MM.1S (cell line): ENCODE results near the gene ZBTB39.

Experiments
- CTCF ChIP-seq: fragments of 300-600 bp; sonication (generic); IDR thresholded peaks from 2 replicates; pipeline ENCODE4 v1.5.1; 2016; ENCODE audit warnings: antibody characterized with exemption, low read length, mixed read lengths
- EZH2 ChIP-seq: fragments of 300-600 bp; sonication (generic); optimal IDR thresholded peaks from 2 replicates; pipeline ENCODE3; 2017; ENCODE audit warnings: low read depth, mild to moderate bottlenecking, antibody characterized with exemption, low read length, mixed read lengths
- EZH2phosphoT487 ChIP-seq: fragments of 300-600 bp; sonication (generic); IDR thresholded peaks from 2 replicates; pipeline ENCODE4 v1.6.1; 2018; ENCODE audit warnings: antibody characterized with exemption, low read length

GRCh38 chr12:56954057-56954957 lies 52.0 kb downstream of the ZBTB39 start:
- TF ChIP-seq CTCF (no peak), EZH2 (no peak), EZH2phosphoT487 (no peak)
